ENCODE measurements around the gene CUEDC1. TPM values are rescaled to one million over a fixed set of nuclear protein-coding genes. Genes with fewer than 3 reads are reported as not detected.

The CUEDC1 gene
- total and polyA plus RNA-seq, 2 of the 13 experiments (the other 11 are each of a cell fraction or from before 2014, with no cell fraction given) = 7.4 to 12.9 TPM

- TF ChIP-seq SOX13 (IDR thresholded peaks at IDR 0.05) (peak; percentile 39; the same call in 1 of the 2 replicates), SOX13 (CRISPR knock-in tag; conservative IDR thresholded peaks at IDR 0.05 in 1 of 2, IDR thresholded peaks at IDR 0.05 in 1 of 2) (peak; percentile 21 to 57; a peak in 2 of 4 replicates), NBN (conservative IDR thresholded peaks at IDR 0.05) (no peak), LRRFIP1 (CRISPR knock-in tag; conservative IDR thresholded peaks at IDR 0.05) (no peak), ZNF614 (CRISPR knock-in tag; IDR thresholded peaks at IDR 0.05; ENCODE audit: borderline replicate concordance) (no peak), ZNF616 (CRISPR knock-in tag; IDR thresholded peaks at IDR 0.05; ENCODE audit: low read depth) (no peak), ZNF777 (CRISPR knock-in tag; IDR thresholded peaks at IDR 0.05) (no peak), RORA (CRISPR knock-in tag; IDR thresholded peaks at IDR 0.05) (no peak), ZNF30 (CRISPR knock-in tag; IDR thresholded peaks at IDR 0.05) (no peak), ZNF703 (CRISPR knock-in tag; IDR thresholded peaks at IDR 0.05; ENCODE audit: borderline replicate concordance) (no peak), MATR3 (CRISPR knock-in tag; IDR thresholded peaks at IDR 0.05) (no peak), ZNF383 (CRISPR knock-in tag; IDR thresholded peaks at IDR 0.05; ENCODE audit: borderline replicate concordance) (no peak), ATF7-NPFF (CRISPR knock-in tag; IDR thresholded peaks at IDR 0.05; ENCODE audit: low read depth) (no peak), SIX1 (CRISPR knock-in tag; IDR thresholded peaks at IDR 0.05; ENCODE audit: borderline replicate concordance) (no peak), RBM22 (optimal IDR thresholded peaks at IDR 0.05; ENCODE audit: low read length) (peak; percentile 95), ZNF253 (CRISPR knock-in tag; IDR thresholded peaks at IDR 0.05; ENCODE audit: borderline replicate concordance) (no peak), ETS1 (CRISPR knock-in tag; IDR thresholded peaks at IDR 0.05) (no peak), SP2 (CRISPR knock-in tag; IDR thresholded peaks at IDR 0.05) (no peak), ATF4 (CRISPR knock-in tag; IDR thresholded peaks at IDR 0.05) (no peak), KDM1A (CRISPR knock-in tag; IDR thresholded peaks at IDR 0.05) (no peak), ZNF207 (IDR thresholded peaks at IDR 0.05; ENCODE audit: borderline replicate concordance) (no peak), SIN3A (IDR thresholded peaks at IDR 0.05; ENCODE audit: borderline replicate concordance, low read depth, low read length) (peak; percentile 79; the same call in 1 of the 2 replicates), AGO2 (optimal IDR thresholded peaks at IDR 0.05; ENCODE audit: low read depth, low read length) (peak; percentile 99), GLMP (CRISPR knock-in tag; IDR thresholded peaks at IDR 0.05; ENCODE audit: borderline replicate concordance) (no peak)
Observed at GRCh38 chr17:57988301-57989250, 33.4 kb upstream of the CUEDC1 start (continued).

Data from HepG2 (cell line).